ENCODE measurements around the gene FAM124B. TPM values are rescaled to one million over a fixed set of nuclear protein-coding genes. Genes with fewer than 3 reads are reported as not detected.

The FAM124B gene
- total RNA-seq, 1 donor from 2014 or later: not detected

DNA sequence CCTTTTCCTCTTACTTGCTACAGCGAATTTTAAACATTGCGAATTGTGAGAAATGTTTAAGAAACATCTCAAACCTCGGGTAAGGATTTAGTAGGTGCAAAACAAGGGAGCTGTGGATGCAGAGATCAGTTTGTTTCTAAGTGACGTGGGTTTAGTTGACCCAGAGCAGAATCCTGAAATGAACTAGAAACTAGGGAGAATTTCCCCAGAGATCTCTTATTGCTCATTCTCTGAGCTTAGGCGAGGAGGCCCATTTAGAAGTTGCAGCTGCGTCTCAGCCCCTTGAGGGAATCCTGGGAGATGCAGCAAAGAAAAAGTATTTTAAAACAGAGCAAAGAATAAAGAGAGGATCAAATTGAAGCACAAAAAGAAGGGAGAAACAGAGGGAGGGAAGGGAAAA is 29.3 kb downstream of the FAM124B start:
- Histone ChIP-seq H3K9me3 (ENCODE audit: low read depth) (no peaks in the 10 kb centered on the region), H3K27me3 (no peaks in the 10 kb centered on the region), H3K4me2 (no peak overlapping the region), H3K27ac (no peak overlapping the region), H3K36me3 (no peaks in the 10 kb centered on the region), H3K4me3 (no peak overlapping the region), H3F3A (ENCODE audit: low read depth) (no peaks in the 10 kb centered on the region), H3K4me1 (no peaks in the 10 kb centered on the region), H4K20me1 (ENCODE audit: low read depth) (no peaks in the 10 kb centered on the region), H3K9ac (no peak overlapping the region), H2AFZ (replicated peaks) (peak overlapping the region; percentile 76), H3K79me2 (ENCODE audit: low read depth) (no peaks in the 10 kb centered on the region)
- H3K4me1 Mint-ChIP-seq: no peaks in the 10 kb centered on the region
- H3K4me3 Mint-ChIP-seq: no peak overlapping the region
- no peak for DNase-seq (ENCODE audit: low spot score)
- no peaks in the 10 kb centered on the region for H3K9me3 Mint-ChIP-seq
- no peaks in the 10 kb centered on the region for H3K36me3 Mint-ChIP-seq
- TF ChIP-seq, protein P1, sequence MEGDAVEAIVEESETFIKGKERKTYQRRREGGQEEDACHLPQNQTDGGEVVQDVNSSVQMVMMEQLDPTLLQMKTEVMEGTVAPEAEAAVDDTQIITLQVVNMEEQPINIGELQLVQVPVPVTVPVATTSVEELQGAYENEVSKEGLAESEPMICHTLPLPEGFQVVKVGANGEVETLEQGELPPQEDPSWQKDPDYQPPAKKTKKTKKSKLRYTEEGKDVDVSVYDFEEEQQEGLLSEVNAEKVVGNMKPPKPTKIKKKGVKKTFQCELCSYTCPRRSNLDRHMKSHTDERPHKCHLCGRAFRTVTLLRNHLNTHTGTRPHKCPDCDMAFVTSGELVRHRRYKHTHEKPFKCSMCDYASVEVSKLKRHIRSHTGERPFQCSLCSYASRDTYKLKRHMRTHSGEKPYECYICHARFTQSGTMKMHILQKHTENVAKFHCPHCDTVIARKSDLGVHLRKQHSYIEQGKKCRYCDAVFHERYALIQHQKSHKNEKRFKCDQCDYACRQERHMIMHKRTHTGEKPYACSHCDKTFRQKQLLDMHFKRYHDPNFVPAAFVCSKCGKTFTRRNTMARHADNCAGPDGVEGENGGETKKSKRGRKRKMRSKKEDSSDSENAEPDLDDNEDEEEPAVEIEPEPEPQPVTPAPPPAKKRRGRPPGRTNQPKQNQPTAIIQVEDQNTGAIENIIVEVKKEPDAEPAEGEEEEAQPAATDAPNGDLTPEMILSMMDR (IDR thresholded peaks at IDR 0.05): no peak
- TF ChIP-seq EZH2 (IDR thresholded peaks at IDR 0.05) (no peak), EZH2phosphoT487 (IDR thresholded peaks at IDR 0.05) (no peak)
- H3K27me3 Mint-ChIP-seq (ENCODE audit: insufficient read depth, low read depth): no peaks in the 10 kb centered on the region
- no peak overlapping the region for H3K27ac Mint-ChIP-seq

DNA sequence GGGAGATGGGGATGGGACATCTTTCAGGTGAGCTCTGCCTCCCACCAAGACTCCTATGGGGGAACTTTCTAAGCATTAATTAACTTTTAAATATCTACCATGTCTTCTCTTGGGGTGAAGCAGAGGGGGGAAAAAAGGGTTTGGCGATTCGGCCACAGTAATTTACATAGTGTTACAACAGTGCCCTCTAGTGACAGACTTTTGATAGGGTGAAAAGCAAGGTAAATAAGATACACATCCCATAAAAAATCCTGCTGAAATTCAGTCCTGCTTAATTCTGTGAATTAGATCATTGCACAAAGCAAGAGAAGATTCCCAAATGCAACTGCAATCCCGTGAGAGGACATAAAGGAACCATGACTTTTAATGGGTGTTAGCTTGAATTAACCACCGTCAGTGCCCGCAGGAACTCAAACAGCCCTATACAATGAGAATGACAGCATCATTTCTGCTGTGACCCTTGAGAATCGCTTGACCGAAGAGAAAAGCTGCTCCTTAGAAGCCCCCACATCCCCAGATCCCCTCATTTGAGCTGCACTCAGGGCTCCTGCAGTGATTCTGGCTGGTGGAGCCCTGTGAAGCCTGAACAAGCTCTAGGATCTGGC is 32.8 kb downstream of the FAM124B start:
- Histone ChIP-seq H2AFZ (replicated peaks) (peak overlapping the region; percentile 31), H3K27ac (no peak overlapping the region), H3K9me3 (ENCODE audit: low read depth) (no peaks in the 10 kb centered on the region), H4K20me1 (ENCODE audit: low read depth) (no peaks in the 10 kb centered on the region), H3K4me2 (no peak overlapping the region), H3K36me3 (no peaks in the 10 kb centered on the region), H3K4me3 (no peak overlapping the region), H3K79me2 (ENCODE audit: low read depth) (no peaks in the 10 kb centered on the region), H3F3A (ENCODE audit: low read depth) (no peaks in the 10 kb centered on the region), H3K9ac (no peak overlapping the region), H3K27me3 (no peaks in the 10 kb centered on the region), H3K4me1 (no peaks in the 10 kb centered on the region)
- no peaks in the 10 kb centered on the region for H3K27me3 Mint-ChIP-seq (ENCODE audit: insufficient read depth, low read depth)
- no peaks in the 10 kb centered on the region for H3K9me3 Mint-ChIP-seq
- no peaks in the 10 kb centered on the region for H3K4me1 Mint-ChIP-seq
- no peak overlapping the region for H3K27ac Mint-ChIP-seq
- TF ChIP-seq, protein P1 (IDR thresholded peaks at IDR 0.05): peak; percentile 76
- TF ChIP-seq EZH2 (IDR thresholded peaks at IDR 0.05) (no peak), EZH2phosphoT487 (IDR thresholded peaks at IDR 0.05) (no peak)
- H3K4me3 Mint-ChIP-seq: no peak overlapping the region
- no peaks in the 10 kb centered on the region for H3K36me3 Mint-ChIP-seq
- DNase-seq (ENCODE audit: low spot score): peak; percentile 78

DNA sequence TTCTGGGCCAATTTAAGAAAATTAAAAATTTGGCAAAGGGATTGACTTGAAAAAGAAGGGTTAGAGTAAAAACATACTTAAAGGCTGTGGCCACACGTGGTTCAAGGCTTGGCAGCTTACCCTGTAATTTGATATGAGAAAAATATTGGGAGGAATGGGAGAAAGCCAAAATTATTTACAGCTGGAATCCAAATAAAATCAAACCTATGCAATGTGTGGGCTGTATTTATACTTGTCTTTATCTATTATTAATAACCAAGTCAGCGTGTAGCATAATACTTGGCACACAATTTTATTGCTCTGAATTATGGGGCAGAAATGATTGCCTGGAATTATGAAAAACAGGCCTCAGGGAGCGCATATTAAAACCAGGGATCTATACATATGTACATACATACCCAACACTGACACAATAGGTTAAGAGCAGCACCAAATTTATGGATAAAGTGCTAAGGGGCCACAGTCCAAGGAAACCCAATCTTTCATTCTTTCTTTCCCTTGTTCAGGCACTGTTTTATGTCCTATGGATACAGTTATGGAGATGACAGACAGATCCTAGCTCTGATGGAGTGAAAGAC is 35.6 kb downstream of the FAM124B start:
- H3K27ac Mint-ChIP-seq: no peak overlapping the region
- Histone ChIP-seq H3K4me3 (no peak overlapping the region), H3K36me3 (no peaks in the 10 kb centered on the region), H4K20me1 (ENCODE audit: low read depth) (no peaks in the 10 kb centered on the region), H3K27ac (no peak overlapping the region), H3K79me2 (ENCODE audit: low read depth) (no peaks in the 10 kb centered on the region), H3K4me1 (no peaks in the 10 kb centered on the region), H3K9ac (no peak overlapping the region), H2AFZ (replicated peaks) (no peak overlapping the region), H3K27me3 (no peaks in the 10 kb centered on the region), H3F3A (ENCODE audit: low read depth) (no peaks in the 10 kb centered on the region), H3K9me3 (ENCODE audit: low read depth) (no peaks in the 10 kb centered on the region), H3K4me2 (no peak overlapping the region)
- H3K4me1 Mint-ChIP-seq: no peaks in the 10 kb centered on the region
- DNase-seq (ENCODE audit: low spot score): no peak
- H3K36me3 Mint-ChIP-seq: no peaks in the 10 kb centered on the region
- H3K9me3 Mint-ChIP-seq: no peaks in the 10 kb centered on the region
- TF ChIP-seq EZH2 (IDR thresholded peaks at IDR 0.05): no peak
- TF ChIP-seq, protein P1 (IDR thresholded peaks at IDR 0.05): no peak
- no peak for TF ChIP-seq EZH2phosphoT487 (IDR thresholded peaks at IDR 0.05)
- H3K4me3 Mint-ChIP-seq: no peak overlapping the region
- no peaks in the 10 kb centered on the region for H3K27me3 Mint-ChIP-seq (ENCODE audit: insufficient read depth, low read depth)
